ENCODE results near the gene GABRE. TPM values are rescaled to one million over a fixed set of nuclear protein-coding genes. Genes with fewer than 3 reads are reported as not detected.

The GABRE gene
- total RNA-seq, 4 donors from 2014 or later, result 120 to 317 (median 209) TPM

- no peak for TF ChIP-seq CTCF (IDR thresholded peaks at IDR 0.05; ENCODE audit: low read depth)
These were observed 3.8 kb downstream of the GABRE start for GRCh38 chrX:151970661-151971060.

- TF ChIP-seq CTCF (IDR thresholded peaks at IDR 0.05; ENCODE audit: low read depth), result no peak
These were observed 4.4 kb downstream of the GABRE start for GRCh38 chrX:151970027-151970426.

- TF ChIP-seq CTCF (IDR thresholded peaks at IDR 0.05; ENCODE audit: low read depth), result no peak
These were observed 8.2 kb downstream of the GABRE start for GRCh38 chrX:151966236-151966635.

- TF ChIP-seq CTCF (IDR thresholded peaks at IDR 0.05; ENCODE audit: low read depth), result no peak
These were observed 12.4 kb downstream of the GABRE start for GRCh38 chrX:151962034-151962433.

- no peak for TF ChIP-seq CTCF (IDR thresholded peaks at IDR 0.05; ENCODE audit: low read depth)
These were observed 16.4 kb downstream of the GABRE start for GRCh38 chrX:151958101-151958500.

- no peak for TF ChIP-seq CTCF (IDR thresholded peaks at IDR 0.05; ENCODE audit: low read depth)
These were observed 19.7 kb downstream of the GABRE start for GRCh38 chrX:151954730-151955129.

GRCh38 chrX:151938172-151938571 is 36.3 kb downstream of the GABRE start:
- no peak for TF ChIP-seq CTCF (IDR thresholded peaks at IDR 0.05; ENCODE audit: low read depth)

All from subcutaneous adipose tissue (tissue), 4 donors.